H1 (cell line): ENCODE data around the gene NUFIP2. TPM values are rescaled to one million over a fixed set of nuclear protein-coding genes. Genes with fewer than 3 reads are reported as not detected.

Experiments
- CBX5 ChIP-seq: fragments of 300-800, 300-1000 bp; sonication (generic); IDR thresholded peaks from 2 replicates; pipeline ENCODE4 v1.7.1; 2016; ENCODE audit warnings: antibody characterized with exemption, low read length, low read depth
- CREB1 ChIP-seq: IDR thresholded peaks from 2 replicates; pipeline ENCODE4 v1.6.1; 2012; ENCODE audit warnings: inconsistent platforms
- MAX ChIP-seq: IDR thresholded peaks from 2 replicates; pipeline ENCODE4 v1.6.1; 2012; ENCODE audit warnings: inconsistent platforms
- SAP30 ChIP-seq: fragments of 300-600 bp; sonication (generic); IDR thresholded peaks from 2 replicates; pipeline ENCODE4 v1.7.1; 2012; ENCODE audit warnings: low read length, moderate library complexity, mild to moderate bottlenecking, inconsistent platforms; ENCODE audit not compliant: insufficient read depth, insufficient replicate concordance
- SIX5 ChIP-seq: IDR thresholded peaks from 2 replicates; pipeline ENCODE4 v1.6.1; 2011; ENCODE audit warnings: mild to moderate bottlenecking, low read depth, low read length
- polyA plus RNA-seq, 7 experiments: library from polyadenylated mRNA; depleted of rRNA in 3 of 7; stranded (reverse) in 5 of 7; unstranded in 2 of 7; fragments of >200 nt in 5 of 7; fragments of 200-250 nt in 2 of 7; gene quantifications; 1 replicate in 5 of 7; 2 replicates in 1 of 7; 4 replicates in 1 of 7; pipeline versions ENCODE4 v1.2.1 to v1.2.3, GENCODE V29; 2011 to 2013; ENCODE audit warnings: missing spikeins in 2 of 7, mixed read lengths in 2 of 7
- total RNA-seq: library from RNA; stranded (reverse); fragmentation: NEBNext Ultra II Directional; extraction: Animal tissue kit (Norgen Biotek cat#: 25700); gene quantifications from 2 replicates; pipeline ENCODE4 v1.2.1, GENCODE V29; 2021

NUFIP2 gene
- total and polyA plus RNA-seq, 2 of the 8 experiments (the other 6 are each of a cell fraction or from before 2014, with no cell fraction given) = 65.9 to 118 TPM

- TF ChIP-seq CREB1 (no peak), SIX5 (no peak), MAX (0 out of 2 replicates have a peak, but pooled peaks have one; percentile 8), SAP30 (no peak), CBX5 (no peak)
- TF ChIP-seq, all 59 proteins: peak for 10
Measured at GRCh38 chr17:29240968-29241963, 52.7 kb downstream of the NUFIP2 start (continued).
